Activated CD4-positive, alpha-beta T cell treated with anti-CD3 and anti-CD28 coated beads, Interleukin-10, Interleukin-2, amounts not matched to agents 100 ng/mL and 50 ng/mL, durations not matched to agents 16 hours and 8 hours (primary cell): ENCODE results near the gene CTPS1.

Experiments
- DNase-seq: peaks from one replicate; pipeline ENCODE4 v3.0.0-alpha.2; 2020

CTPS1 gene

DNA sequence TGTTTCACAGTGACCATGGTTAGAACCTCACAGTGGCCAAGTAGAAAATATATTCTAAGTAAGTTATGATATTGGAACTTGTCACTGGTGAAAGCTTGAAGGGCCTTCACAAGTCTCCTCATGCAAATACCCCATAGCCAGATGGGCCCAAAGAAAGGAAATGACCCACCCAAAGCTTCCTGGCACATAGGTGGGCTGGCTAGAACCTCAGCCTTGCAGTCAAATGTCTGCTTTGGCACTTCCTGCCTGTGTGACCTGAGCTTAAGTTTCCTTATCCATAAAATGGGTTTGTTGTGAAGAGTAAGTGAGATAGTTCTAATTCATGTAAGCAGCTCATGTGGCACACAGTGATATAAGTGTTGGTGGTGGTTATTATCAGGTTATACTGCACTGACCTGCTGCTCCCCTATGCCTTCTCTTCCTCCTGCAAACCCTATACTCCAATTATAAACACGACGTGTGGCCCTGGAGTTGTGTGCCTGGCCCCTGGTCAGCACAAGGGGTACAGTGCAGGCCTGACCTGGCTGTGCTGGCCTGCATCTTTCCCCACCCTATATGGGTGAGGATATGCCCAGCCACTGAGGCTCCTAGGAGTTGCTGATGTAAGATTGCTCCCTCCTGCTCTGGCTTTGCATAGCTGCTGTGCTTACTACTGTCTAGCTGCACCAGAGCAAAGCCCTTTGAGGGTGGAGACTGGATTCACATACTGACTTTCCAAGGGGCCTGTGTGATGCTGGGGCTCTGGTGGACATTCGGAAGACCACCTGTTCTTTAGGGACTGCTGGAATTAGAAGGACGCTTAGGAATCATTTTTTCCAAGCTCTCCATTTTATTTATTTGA is 46.7 kb downstream of the CTPS1 start:
- DNase-seq = no peak

DNA sequence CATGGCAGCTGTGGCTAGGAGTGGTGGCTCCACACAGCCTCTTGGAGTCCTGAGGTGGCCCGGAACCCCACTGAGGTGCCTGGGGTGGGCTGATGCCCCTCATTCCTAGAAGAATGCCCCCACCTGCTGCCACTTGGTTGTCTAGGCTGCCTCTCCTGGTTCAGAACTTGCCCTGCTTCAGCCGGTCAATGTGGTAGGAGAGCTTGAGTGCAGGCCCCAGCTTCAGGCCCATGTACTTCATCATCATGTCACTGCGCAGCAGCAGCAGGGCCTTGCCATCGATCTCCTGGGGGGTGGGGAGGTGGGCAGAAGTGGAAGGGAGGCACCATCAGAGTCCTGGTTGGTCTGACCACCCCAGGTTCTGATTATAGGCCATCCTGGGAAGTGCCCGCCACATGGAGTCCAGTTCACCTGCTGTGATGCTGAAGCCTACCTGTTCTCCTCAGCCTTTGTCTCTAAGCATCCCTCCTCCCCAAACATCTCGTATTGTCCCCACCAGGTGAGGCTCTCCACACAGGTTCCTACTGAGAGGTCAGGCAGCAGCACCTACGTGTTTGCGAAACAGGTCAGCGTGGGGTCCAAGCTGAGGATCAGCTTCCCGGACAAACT is 48.6 kb downstream of the CTPS1 start:
- DNase-seq = no peak

DNA sequence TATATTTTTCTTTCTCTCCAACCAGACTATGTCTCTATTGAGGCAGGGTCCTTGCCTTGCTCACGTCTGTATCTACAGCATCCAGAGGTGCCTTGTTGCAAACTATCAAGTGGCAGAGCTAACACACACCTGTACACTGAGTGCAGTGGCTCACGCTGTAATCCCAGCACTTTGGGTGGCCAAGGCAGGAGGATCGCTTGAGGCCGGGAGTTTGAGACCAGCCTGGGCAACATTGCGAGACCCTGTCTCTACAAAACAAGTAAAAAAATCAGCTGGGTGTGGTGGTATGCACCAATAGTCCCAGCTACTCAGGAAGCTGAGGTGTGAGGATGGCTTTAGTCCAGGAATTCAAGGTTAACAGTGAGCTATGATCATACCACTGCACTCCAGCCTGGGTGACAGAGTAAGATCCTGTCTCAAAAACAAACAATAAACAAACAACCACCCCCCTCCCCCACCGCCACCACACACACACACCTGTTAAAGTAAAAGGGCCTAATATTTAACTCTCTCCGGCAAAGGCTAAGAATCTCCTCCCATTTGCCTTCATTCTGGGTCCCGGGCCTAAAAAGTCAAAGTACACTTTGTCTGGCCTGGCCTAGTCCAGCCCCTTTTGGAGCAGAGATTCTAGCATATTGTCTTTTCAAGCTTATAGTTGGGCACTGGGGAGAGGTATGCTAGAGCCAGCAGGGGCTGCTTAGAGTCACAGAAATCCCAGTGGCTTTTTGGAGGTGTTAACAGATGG is 51.5 kb downstream of the CTPS1 start:
- DNase-seq = no peak

DNA sequence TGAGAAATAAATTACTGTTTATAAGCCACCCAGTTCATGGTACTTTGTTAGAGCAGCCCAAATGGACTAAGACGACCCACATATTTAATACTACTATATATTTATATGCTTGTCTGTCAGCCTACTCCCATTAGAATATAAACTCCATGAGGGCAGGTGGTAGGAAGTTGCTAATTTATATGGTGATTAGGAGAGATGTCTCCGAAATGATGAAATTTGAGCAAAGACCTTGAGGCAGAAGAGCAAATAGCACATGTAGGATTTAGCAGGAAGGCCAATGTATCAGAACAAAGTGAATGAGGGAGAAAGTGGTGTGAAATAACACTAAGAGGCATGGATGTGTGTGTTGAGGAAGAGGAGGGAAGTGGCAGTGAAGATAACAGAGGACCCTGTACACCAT is 52.7 kb downstream of the CTPS1 start:
- no peak for DNase-seq

GRCh38 chr1:41033272-41033671 is 53.8 kb downstream of the CTPS1 start:
- DNase-seq = no peak

GRCh38 chr1:41037116-41037903 is 57.8 kb downstream of the CTPS1 start:
- no peak for DNase-seq

DNA sequence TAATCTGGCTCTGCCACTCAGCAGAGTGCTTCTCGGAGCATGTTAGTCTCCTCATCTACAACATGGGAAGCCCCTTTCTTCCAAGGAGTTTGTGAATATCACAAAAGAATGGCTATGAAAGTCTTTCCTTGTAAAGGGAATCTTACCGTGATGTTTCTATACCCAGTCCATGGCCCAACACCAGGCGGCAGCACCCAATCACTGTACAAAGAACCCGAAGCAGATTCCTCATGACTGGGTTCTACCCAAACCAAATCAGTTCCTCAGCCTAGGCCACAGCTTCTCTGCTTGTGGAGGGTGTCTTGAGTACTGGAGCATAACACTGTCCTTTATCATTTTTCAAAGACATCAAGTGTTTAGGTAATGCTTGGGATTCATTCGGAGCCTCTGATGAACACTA is 58.6 kb downstream of the CTPS1 start:
- no peak for DNase-seq

- DNase-seq = no peak
Observed at GRCh38 chr1:41041614-41042270, 62.2 kb downstream of the CTPS1 start.

DNA sequence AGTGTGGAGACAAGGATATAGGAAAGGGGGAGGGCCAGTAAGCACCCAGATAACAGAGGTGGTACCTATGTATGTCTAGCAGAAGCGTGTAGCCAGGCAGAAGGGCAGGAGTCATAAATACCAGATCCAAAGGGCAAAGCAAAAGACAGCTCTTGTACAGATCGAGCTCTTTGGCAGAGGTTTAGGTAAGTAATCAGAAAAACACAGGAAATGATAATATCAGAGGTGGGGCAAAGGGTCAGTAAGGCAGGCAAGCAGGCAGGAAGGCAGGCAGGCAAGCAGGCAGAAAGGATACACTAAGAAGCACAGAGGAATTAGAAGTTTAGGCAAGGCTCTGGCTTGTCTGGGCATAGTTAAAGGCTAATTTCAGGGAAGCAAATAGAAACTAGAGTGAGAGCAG is 64.7 kb downstream of the CTPS1 start:
- no peak for DNase-seq

DNA sequence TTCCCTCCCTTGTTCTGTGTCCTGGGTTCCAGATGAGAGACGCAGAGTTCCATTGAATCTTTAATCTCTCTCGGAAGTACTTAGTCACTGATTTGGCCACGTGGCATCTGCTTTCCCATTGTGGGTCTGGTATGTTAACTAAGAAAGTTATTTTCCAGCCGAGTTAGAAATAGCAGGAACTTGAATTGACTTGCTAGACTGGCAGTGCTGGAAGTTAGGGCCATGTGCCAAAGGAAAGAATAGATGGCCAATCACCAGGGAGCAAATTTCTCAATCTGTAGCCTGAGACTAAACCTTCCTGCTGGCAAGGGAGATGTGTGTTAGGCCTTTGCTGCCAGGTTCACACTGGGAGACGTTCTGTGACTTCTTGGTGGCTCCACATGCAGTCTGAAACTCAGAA is 66.2 kb downstream of the CTPS1 start:
- no peak for DNase-seq

GRCh38 chr1:41046347-41046775 is 66.9 kb downstream of the CTPS1 start:
- no peak for DNase-seq

- DNase-seq = no peak
Observed at GRCh38 chr1:41048540-41048939, 69.0 kb downstream of the CTPS1 start.

GRCh38 chr1:41051022-41051421 is 71.5 kb downstream of the CTPS1 start:
- DNase-seq = no peak

DNA sequence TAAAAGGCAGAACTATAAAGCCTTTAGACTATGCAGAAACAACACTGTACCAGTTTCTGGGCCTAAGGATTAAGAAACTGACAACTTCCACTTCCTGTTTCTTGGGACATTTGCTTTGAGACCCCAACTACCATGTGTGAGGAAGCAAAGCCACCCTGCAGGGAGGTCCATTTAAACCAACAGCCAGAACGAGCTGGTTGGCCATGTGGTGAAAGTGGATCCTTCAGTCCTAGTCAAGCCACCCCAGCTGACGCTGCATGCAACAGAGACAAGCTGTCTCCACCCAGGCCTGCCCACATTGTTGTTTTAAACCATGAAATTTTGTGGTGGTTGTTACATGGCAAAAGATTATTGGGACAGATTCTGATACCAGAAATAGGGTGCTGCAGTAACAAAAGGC is 73.8 kb downstream of the CTPS1 start:
- DNase-seq = no peak

- DNase-seq = no peak
Observed at GRCh38 chr1:41056907-41057306, 77.4 kb downstream of the CTPS1 start.
